Measurements from ENCODE around the gene SESTD1.

Gene SESTD1

DNA sequence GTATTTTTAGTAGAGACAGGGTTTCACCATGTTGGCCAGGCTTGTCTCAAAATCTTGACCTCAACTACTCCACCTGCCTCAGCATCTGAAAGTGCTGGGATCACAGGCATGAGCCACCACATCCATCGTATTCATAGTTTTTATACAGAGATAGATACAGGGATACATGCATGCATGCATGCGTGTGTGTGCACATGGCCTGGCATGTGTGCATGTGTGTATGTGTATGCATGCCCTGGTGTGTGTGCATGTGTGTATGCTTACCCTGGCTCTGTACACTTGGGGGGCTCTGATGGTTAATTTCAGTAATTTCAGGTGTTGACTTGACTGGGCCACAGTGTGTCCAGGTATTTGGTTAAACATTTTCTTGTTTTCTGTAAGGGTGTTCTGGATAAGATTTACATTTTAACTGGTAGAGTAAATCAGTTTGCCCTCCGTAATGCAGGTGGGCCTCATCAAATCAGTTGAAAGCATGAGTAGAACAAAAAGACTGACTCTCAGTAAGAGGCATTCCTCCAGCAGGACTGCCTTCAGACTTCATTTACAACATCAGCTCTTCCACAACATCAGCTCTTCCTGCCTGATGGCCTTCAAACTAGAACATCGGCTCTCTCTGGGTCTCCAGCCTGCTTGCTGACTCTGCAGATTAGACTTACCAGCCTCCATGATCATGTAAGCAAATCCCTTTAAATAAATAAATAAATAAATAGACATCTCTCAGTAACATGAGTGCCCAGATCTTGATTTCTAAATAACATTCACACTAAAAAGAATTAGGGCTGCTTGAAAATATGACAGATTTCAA lies 30.8 kb downstream of the SESTD1 start:
- H3K4me3 ChIP-seq (ENCODE audit: low read depth, low read length): peak overlapping the region; percentile 29; the same call in 1 of the 2 replicates
- DNase-seq (ENCODE audit: low read depth): no peak
- TF ChIP-seq, protein P1, sequence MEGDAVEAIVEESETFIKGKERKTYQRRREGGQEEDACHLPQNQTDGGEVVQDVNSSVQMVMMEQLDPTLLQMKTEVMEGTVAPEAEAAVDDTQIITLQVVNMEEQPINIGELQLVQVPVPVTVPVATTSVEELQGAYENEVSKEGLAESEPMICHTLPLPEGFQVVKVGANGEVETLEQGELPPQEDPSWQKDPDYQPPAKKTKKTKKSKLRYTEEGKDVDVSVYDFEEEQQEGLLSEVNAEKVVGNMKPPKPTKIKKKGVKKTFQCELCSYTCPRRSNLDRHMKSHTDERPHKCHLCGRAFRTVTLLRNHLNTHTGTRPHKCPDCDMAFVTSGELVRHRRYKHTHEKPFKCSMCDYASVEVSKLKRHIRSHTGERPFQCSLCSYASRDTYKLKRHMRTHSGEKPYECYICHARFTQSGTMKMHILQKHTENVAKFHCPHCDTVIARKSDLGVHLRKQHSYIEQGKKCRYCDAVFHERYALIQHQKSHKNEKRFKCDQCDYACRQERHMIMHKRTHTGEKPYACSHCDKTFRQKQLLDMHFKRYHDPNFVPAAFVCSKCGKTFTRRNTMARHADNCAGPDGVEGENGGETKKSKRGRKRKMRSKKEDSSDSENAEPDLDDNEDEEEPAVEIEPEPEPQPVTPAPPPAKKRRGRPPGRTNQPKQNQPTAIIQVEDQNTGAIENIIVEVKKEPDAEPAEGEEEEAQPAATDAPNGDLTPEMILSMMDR (IDR thresholded peaks at IDR 0.05; ENCODE audit: control insufficient read depth, extremely low read depth, insufficient read depth): no peak

DNA sequence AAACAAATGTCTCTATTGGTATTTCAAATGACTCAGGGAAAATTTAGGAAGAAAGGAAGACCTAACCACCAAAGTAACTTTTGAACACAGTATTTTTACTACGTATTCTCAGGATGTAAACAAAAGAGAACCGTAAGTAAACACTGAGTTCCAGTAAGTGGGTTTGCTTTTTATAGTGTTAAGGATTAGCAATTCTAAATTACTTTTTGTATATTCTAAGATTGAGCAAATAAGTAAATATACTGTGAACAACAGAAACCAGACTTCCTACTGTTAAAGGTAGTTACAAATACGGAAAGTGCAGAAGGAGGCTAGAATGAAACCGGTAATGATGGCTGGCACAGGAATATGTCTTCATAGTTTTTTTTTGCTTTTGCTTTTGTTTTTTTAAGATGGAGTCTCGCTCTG lies 31.5 kb downstream of the SESTD1 start:
- peak overlapping the region; percentile 29 for H3K4me3 ChIP-seq (ENCODE audit: low read depth, low read length)
- peak; percentile 15 for DNase-seq (ENCODE audit: low read depth)
- TF ChIP-seq, protein P1 (IDR thresholded peaks at IDR 0.05; ENCODE audit: control insufficient read depth, extremely low read depth, insufficient read depth): no peak

DNA sequence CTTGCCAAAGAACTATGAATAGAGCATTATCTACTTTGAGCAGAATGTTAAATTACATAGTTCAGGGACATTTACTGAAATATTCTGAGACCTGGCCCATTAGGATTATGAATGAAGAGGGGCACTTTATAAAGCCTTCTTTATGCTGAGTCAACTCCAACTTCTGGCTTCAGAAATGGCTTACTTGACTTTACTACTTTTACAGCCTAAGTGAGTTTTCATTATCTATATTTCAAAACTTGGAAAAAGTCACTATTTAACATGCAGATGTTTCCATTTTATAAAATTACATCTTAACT lies 37.7 kb downstream of the SESTD1 start:
- TF ChIP-seq, protein P1 (IDR thresholded peaks at IDR 0.05; ENCODE audit: control insufficient read depth, extremely low read depth, insufficient read depth): no peak

DNA sequence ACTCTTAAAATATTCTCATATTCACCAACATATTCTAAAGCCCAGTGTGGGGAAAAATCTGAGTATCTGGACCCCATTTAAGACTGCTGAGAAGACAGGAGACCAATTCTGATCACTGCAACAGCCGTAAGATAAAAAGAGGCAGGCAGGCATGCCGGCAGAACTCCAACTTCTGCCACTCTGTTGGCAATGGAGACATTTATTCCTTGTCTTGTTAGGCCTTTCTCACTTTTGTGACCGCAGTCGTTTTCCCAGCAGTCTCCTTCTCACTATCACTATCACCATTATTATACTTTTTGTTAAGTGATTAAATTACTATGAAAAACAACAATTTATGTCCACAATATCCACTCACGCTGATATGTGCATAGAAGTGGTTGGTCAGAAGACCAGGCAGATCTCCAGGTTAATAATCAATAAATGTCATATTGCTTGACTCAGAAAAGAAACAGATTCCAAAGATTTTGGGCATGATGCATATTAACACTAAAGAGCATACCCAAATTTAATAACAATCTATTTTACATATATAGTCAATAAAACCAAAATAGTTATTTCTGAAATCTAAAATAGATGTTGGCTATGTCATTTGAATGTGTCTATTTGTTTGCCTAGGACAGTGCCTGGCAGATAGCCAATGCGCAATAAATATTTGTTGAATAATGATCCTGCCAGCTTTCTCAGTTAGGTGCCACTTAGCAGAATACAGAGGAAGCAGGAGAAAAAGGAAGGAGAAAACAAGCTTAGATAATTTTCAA lies 38.2 kb downstream of the SESTD1 start:
- no peak overlapping the region for H3K4me3 ChIP-seq (ENCODE audit: low read depth, low read length)
- peak; percentile 75 for DNase-seq (ENCODE audit: low read depth)
- TF ChIP-seq, protein P1 (IDR thresholded peaks at IDR 0.05; ENCODE audit: control insufficient read depth, extremely low read depth, insufficient read depth): no peak

More for the DNA sequence above, 37.7 kb downstream of the SESTD1 start:
- no peak overlapping the region for H3K4me3 ChIP-seq (ENCODE audit: low read depth, low read length)
- no peak for DNase-seq (ENCODE audit: low read depth)

DNA sequence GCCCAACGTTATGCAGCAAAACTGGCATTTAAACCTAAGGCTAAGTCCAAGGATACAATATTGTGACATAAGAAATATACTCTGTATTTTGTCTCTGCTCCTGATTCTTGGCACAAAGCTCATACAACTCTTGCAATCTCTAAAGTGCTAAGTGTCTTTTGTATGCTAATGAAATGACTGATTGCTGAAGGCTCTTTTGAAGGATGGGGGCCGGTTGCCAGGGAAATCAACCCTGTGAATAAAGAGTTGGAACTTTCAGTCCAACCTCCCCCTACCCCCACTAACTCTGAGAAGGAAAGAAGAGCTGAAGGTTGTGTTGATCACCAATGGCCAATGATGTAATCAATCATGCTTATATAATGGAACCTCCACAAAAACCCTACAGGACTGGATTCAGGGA lies 40.3 kb downstream of the SESTD1 start:
- TF ChIP-seq, protein P1 (IDR thresholded peaks at IDR 0.05; ENCODE audit: control insufficient read depth, extremely low read depth, insufficient read depth): no peak
- H3K4me3 ChIP-seq (ENCODE audit: low read depth, low read length): no peak overlapping the region
- DNase-seq (ENCODE audit: low read depth): no peak

DNA sequence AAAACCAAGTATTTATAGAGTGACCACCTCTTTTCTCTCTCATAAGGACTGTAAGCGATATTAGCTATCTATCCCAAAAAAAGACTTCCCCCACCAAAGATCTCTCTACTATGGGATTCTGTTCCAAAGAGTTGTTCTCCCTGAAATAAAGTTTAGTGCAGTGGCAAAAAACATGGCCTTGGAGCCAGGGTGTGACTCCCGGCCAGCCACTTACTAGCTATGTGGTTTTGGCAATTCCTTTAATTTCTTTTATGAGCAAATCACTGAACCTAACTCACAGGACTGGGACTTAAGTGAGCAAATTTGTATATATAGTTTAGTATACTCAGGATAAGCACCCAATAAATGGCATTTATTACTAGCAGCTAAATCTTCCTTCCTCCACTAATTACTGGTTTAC lies 42.6 kb downstream of the SESTD1 start:
- no peak overlapping the region for H3K4me3 ChIP-seq (ENCODE audit: low read depth, low read length)
- DNase-seq (ENCODE audit: low read depth): no peak
- TF ChIP-seq, protein P1 (IDR thresholded peaks at IDR 0.05; ENCODE audit: control insufficient read depth, extremely low read depth, insufficient read depth): no peak
